Right atrium auricular region (tissue), 2 donors: ENCODE data around the gene GBP2. TPM values are rescaled to one million over a fixed set of nuclear protein-coding genes. Genes with fewer than 3 reads are reported as not detected.

Experiments
- DNase-seq: peaks from one replicate; pipeline ENCODE4 v3.0.0-alpha.2; 2019; ENCODE audit warnings: low spot score
- H3K27ac ChIP-seq, 2 donors: fragments of 200-600 bp; sonication (generic); 1 replicate in 1 of 2; 2 replicates in 1 of 2; pipeline ENCODE4 v1.5.1; 2016 to 2019
- H3K27me3 ChIP-seq, 2 donors: fragments of 200-600 bp; sonication (generic); one replicate each; pipeline versions ENCODE4 v1.5.1 to v1.6.0; 2017 to 2019
- H3K36me3 ChIP-seq: fragments of 200-600 bp; sonication (generic); one replicate; pipeline ENCODE4 v1.5.1; 2016
- H3K4me1 ChIP-seq, 2 donors: fragments of 200-600 bp; sonication (generic); one replicate each; pipeline versions ENCODE4 v1.5.1 to v1.6.0; 2017 to 2019
- H3K4me3 ChIP-seq, 2 donors: fragments of 200-600 bp; sonication (generic); 1 replicate in 1 of 2; 2 replicates in 1 of 2; pipeline ENCODE4 v1.5.1; 2017 to 2019; ENCODE audit warnings: mild to moderate bottlenecking in 1 of 2, moderate library complexity in 1 of 2
- H3K9me3 ChIP-seq, 2 donors: fragments of 200-600 bp; sonication (generic); one replicate each; pipeline ENCODE4 v1.5.1; 2019
- total RNA-seq, 2 donors: library from RNA; depleted of rRNA; stranded (reverse); fragments of >200 nt; gene quantifications; one replicate each; pipeline ENCODE4 v1.1.0, GENCODE V29; 2016
- TF ChIP-seq, protein P1 (sequence below), 2 donors: fragments of 200-600 bp; sonication (generic); IDR thresholded peaks; one replicate each; pipeline ENCODE4 v1.5.1; 2019; ENCODE audit warnings: antibody characterized with exemption in 2 of 2

Gene GBP2
- total RNA-seq, 2 donors from 2014 or later: 12.3 to 22.1 TPM

DNA sequence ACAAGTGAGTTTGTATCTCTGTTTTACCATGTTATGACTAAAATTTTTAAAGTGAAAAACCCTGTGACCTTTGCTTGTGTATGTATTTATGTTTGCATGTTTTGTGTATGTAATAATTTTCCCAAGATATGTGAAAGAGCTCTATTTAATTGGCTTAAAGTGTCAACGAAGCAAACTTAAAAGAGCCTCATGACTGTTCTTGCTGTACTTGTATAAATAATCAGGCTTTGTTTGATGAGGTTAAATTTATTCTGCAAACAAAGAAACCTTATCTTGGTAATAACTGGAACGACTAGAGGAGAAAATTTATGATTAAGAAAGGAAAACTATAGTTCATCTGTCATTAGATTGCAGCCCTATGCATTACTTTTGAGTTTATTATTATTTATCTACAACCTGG is 43.3 kb upstream of the GBP2 start:
- no peaks in the 10 kb centered on the region for H3K4me1 ChIP-seq

DNA sequence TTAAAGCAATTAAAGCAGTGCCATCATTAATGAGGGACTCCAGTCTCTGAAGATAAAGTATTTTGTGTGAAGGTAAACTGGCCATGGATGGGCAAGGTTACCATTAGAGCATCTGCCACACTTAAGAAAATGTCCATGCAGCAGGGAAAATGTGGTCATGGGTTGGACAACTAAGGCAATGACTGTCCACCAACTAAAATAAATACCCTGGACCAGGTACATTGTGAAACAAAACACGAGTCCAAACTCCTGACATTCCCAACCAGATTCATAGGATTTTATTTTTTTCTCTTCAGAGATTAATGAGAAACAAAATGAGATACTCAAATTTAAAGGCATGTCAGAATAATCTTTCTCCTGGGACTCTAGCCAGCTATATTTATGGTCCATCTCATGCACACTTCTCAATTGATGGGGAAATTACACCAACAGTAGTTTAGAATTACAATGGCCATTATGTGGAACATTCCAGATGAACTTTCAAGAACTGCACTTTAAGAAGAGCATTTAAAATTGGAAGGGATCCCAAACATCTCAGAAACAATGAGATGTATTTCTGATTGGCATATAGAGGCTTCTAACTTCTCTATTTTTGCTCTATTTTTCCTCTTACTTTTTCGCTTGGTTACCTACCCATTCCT is 41.8 kb upstream of the GBP2 start:
- no peak overlapping the region for H3K4me3 ChIP-seq
- DNase-seq: no peak
- H3K4me1 ChIP-seq: no peaks in the 10 kb centered on the region
- H3K27me3 ChIP-seq: no peaks in the 10 kb centered on the region
- H3K36me3 ChIP-seq: no peaks in the 10 kb centered on the region
- no peaks in the 10 kb centered on the region for H3K9me3 ChIP-seq
- TF ChIP-seq, protein P1, sequence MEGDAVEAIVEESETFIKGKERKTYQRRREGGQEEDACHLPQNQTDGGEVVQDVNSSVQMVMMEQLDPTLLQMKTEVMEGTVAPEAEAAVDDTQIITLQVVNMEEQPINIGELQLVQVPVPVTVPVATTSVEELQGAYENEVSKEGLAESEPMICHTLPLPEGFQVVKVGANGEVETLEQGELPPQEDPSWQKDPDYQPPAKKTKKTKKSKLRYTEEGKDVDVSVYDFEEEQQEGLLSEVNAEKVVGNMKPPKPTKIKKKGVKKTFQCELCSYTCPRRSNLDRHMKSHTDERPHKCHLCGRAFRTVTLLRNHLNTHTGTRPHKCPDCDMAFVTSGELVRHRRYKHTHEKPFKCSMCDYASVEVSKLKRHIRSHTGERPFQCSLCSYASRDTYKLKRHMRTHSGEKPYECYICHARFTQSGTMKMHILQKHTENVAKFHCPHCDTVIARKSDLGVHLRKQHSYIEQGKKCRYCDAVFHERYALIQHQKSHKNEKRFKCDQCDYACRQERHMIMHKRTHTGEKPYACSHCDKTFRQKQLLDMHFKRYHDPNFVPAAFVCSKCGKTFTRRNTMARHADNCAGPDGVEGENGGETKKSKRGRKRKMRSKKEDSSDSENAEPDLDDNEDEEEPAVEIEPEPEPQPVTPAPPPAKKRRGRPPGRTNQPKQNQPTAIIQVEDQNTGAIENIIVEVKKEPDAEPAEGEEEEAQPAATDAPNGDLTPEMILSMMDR (IDR thresholded peaks at IDR 0.05): no peak
- no peak overlapping the region for H3K27ac ChIP-seq

More for the DNA sequence above, 43.3 kb upstream of the GBP2 start:
- Histone ChIP-seq H3K4me3 (no peak overlapping the region), H3K27ac (no peak overlapping the region), H3K36me3 (no peaks in the 10 kb centered on the region), H3K27me3 (no peaks in the 10 kb centered on the region), H3K9me3 (no peaks in the 10 kb centered on the region)
- TF ChIP-seq, protein P1 (IDR thresholded peaks at IDR 0.05): no peak
- no peak for DNase-seq

DNA sequence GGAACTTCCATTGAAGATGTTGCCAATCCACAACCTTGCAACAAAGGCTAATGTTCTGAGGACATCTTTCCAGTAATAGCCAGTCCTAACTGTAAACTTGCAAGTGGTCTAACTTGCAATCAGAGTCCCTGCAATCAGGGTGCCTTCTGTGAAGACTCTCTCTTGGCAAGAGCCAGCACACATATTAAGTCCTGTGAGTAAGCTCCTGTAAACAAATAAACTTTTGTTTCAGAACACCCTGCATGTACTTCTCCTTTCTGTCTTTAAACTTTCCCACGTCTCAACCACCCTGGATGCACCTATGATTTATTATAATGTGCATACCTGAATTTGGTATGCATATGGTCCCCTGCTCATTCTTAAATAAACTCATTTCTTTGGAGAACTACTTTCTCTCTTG is 40.8 kb upstream of the GBP2 start:
- Histone ChIP-seq H3K9me3 (no peaks in the 10 kb centered on the region), H3K27ac (no peak overlapping the region), H3K4me1 (no peaks in the 10 kb centered on the region), H3K4me3 (no peak overlapping the region), H3K36me3 (no peaks in the 10 kb centered on the region), H3K27me3 (no peaks in the 10 kb centered on the region)
- TF ChIP-seq, protein P1 (IDR thresholded peaks at IDR 0.05): no peak
- DNase-seq: no peak

GRCh38 chr1:89165811-89166210 is 39.9 kb upstream of the GBP2 start:
- H3K9me3 ChIP-seq: no peaks in the 10 kb centered on the region
- H3K27ac ChIP-seq: no peak overlapping the region
- TF ChIP-seq, protein P1 (IDR thresholded peaks at IDR 0.05): no peak
- H3K4me3 ChIP-seq: no peak overlapping the region
- H3K36me3 ChIP-seq: no peaks in the 10 kb centered on the region
- H3K4me1 ChIP-seq: no peaks in the 10 kb centered on the region
- no peaks in the 10 kb centered on the region for H3K27me3 ChIP-seq
- no peak for DNase-seq

GRCh38 chr1:89151047-89151446 is 25.1 kb upstream of the GBP2 start:
- Histone ChIP-seq H3K4me3 (no peak overlapping the region), H3K36me3 (no peaks in the 10 kb centered on the region), H3K27me3 (no peaks in the 10 kb centered on the region), H3K9me3 (no peaks in the 10 kb centered on the region), H3K4me1 (no peaks in the 10 kb centered on the region), H3K27ac (no peak overlapping the region)
- TF ChIP-seq, protein P1 (IDR thresholded peaks at IDR 0.05): no peak
- no peak for DNase-seq

DNA sequence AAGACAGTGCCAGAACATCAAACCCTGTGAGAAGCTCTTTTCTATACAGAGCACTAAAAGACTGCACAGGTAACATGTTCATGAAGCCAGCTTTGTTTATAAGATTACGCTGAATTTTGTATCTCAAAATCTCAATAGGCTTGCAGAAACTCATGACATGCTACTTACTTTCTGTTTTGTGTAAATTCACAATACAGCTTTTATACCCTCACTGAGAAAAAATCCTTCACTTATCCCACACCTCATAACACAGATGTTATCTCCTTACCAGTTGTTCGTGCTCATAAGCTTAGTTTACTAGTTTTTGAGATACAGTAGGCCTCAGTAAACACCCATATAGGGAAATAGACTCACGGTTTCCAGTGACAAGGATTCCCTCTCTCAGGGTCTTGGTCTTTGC is 24.1 kb upstream of the GBP2 start:
- no peak overlapping the region for H3K4me3 ChIP-seq
- TF ChIP-seq, protein P1 (IDR thresholded peaks at IDR 0.05): no peak
- no peaks in the 10 kb centered on the region for H3K9me3 ChIP-seq
- H3K36me3 ChIP-seq: no peaks in the 10 kb centered on the region
- H3K4me1 ChIP-seq: no peaks in the 10 kb centered on the region
- no peak for DNase-seq
- no peak overlapping the region for H3K27ac ChIP-seq
- H3K27me3 ChIP-seq: no peaks in the 10 kb centered on the region
